ENCODE results near the gene NSG2. TPM values are rescaled to one million over a fixed set of nuclear protein-coding genes. Genes with fewer than 3 reads are reported as not detected.

NSG2 gene
- polyA plus RNA-seq, 1 experiment, result not detected

DNA sequence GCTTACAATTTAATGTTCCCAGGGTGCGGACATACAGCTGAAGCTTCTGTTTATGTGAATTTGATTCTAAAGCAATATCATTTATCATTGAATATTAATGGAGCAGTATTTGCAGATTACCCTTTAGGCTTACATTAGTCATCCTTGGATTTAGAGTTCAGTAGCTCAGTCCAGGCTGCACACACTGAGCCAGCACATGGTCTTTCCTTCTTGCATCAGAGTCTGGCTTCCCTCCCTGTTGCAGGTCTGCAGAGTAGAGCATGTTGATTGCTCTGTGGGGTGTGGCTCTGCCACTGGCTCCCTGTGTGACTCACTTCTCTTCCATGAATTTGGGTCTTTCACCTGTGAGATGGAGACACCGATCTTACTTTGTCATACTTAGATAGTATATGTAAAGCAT is 36.8 kb downstream of the NSG2 start:
- ChIA-PET CTCF (no interaction called here), POLR2A (no interaction called here)

DNA sequence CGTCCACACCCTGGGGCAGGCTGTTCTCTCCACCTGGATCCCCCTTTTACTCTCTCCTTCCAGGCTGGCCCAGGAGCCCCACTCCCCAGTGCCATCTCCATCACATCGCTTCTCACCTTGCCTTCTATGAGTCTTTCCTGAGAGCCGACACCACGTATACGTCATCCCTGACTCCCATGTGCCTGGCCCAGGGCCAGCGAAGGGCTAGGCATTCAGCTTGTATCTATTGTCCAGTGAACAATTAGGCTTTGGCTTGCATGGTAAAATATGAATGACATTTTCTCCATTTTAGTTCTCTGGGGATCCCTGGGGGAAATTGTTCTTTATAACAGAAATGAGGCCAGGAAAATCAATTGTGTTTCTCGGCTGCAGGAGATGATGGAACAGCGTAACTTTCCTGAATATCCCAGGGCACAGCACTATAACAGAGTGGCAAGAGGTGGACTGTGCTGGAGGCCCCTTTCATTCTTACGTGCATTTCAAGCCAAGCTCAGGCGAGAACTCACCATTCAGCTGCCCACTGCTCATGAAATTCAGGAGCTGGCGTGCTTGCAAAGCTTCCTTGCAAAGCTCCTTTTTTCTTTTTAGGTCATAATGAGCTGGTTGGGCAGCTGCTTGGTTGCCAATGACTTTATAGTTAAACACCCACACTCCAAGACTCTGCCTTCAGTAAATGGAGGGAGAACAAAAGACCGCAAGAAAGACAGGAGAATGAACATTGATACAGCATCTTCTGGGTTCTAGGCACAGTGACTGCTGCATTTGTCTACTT is 37.7 kb downstream of the NSG2 start:
- CTCF ChIA-PET, result no interaction called here
- Histone ChIP-seq H3K27ac (ENCODE audit: low read depth, low read length) (no peak overlapping the region), H3K27me3 (ENCODE audit: control insufficient read depth, insufficient read depth, low read length) (no peaks in the 10 kb centered on the region)

More for the DNA sequence above, 36.8 kb downstream of the NSG2 start:
- no peak overlapping the region for H3K27ac ChIP-seq (ENCODE audit: low read depth, low read length)
- no peaks in the 10 kb centered on the region for H3K27me3 ChIP-seq (ENCODE audit: control insufficient read depth, insufficient read depth, low read length)
- no peaks in the 10 kb centered on the region for H3K9me3 ChIP-seq (ENCODE audit: control insufficient read depth, insufficient read depth, low read length)
- DNase-seq (ENCODE audit: low read depth, low spot score), result no peak
- H3K4me3 ChIP-seq (ENCODE audit: low read depth, low read length), result no peak overlapping the region
- TF ChIP-seq, protein P1, sequence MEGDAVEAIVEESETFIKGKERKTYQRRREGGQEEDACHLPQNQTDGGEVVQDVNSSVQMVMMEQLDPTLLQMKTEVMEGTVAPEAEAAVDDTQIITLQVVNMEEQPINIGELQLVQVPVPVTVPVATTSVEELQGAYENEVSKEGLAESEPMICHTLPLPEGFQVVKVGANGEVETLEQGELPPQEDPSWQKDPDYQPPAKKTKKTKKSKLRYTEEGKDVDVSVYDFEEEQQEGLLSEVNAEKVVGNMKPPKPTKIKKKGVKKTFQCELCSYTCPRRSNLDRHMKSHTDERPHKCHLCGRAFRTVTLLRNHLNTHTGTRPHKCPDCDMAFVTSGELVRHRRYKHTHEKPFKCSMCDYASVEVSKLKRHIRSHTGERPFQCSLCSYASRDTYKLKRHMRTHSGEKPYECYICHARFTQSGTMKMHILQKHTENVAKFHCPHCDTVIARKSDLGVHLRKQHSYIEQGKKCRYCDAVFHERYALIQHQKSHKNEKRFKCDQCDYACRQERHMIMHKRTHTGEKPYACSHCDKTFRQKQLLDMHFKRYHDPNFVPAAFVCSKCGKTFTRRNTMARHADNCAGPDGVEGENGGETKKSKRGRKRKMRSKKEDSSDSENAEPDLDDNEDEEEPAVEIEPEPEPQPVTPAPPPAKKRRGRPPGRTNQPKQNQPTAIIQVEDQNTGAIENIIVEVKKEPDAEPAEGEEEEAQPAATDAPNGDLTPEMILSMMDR (IDR thresholded peaks at IDR 0.05; ENCODE audit: low read depth, low read length), result no peak

DNA sequence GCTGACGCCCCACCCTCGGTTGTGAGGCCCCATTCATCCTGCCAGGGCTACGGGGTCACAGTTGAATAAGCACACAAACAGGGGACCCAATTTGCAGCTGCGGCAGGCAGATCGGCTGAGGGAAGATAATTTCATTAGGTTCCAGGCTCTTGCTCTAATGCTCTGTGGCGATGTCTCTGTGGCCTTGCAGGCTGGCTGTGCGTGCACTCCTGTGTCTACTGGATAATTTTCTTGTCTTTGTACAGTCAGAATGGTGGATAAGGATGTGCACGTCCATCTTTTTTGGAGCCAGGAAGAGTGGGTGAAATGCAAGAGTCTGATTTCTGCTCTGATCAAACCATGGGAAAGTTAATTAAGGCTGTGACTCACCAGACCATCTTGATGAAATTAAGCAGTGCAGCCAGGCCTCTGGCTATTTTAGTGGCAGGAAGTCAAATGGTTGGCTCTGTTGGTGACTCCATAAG is 39.2 kb downstream of the NSG2 start:
- ChIA-PET CTCF (no interaction called here), POLR2A (no interaction called here)
- TF ChIP-seq, protein P1 (IDR thresholded peaks at IDR 0.05; ENCODE audit: low read depth, low read length), result no peak
- Histone ChIP-seq H3K9me3 (ENCODE audit: control insufficient read depth, insufficient read depth, low read length) (no peaks in the 10 kb centered on the region), H3K27ac (ENCODE audit: low read depth, low read length) (no peak overlapping the region), H3K27me3 (ENCODE audit: control insufficient read depth, insufficient read depth, low read length) (no peaks in the 10 kb centered on the region), H3K4me3 (ENCODE audit: low read depth, low read length) (no peak overlapping the region)
- no peak for DNase-seq (ENCODE audit: low read depth, low spot score)

More for the DNA sequence above, 37.7 kb downstream of the NSG2 start:
- no peak overlapping the region for H3K4me3 ChIP-seq (ENCODE audit: low read depth, low read length)
- no peak for DNase-seq (ENCODE audit: low read depth, low spot score)
- TF ChIP-seq, protein P1 (IDR thresholded peaks at IDR 0.05; ENCODE audit: low read depth, low read length), result no peak
- POLR2A ChIA-PET, result no interaction called here
- no peaks in the 10 kb centered on the region for H3K9me3 ChIP-seq (ENCODE audit: control insufficient read depth, insufficient read depth, low read length)

- ChIA-PET POLR2A (no interaction called here), CTCF (no interaction called here)
- Histone ChIP-seq H3K4me3 (ENCODE audit: low read depth, low read length) (no peak overlapping the region), H3K27me3 (ENCODE audit: control insufficient read depth, insufficient read depth, low read length) (no peaks in the 10 kb centered on the region), H3K27ac (ENCODE audit: low read depth, low read length) (no peak overlapping the region), H3K9me3 (ENCODE audit: control insufficient read depth, insufficient read depth, low read length) (no peaks in the 10 kb centered on the region; the same call in 1 of the 2 replicates)
- no peak for DNase-seq (ENCODE audit: low read depth, low spot score)
- TF ChIP-seq, protein P1 (IDR thresholded peaks at IDR 0.05; ENCODE audit: low read depth, low read length), result no peak
Observed at GRCh38 chr5:174086751-174087150, 41.2 kb downstream of the NSG2 start.

GRCh38 chr5:174087783-174088182 is 42.3 kb downstream of the NSG2 start:
- H3K9me3 ChIP-seq (ENCODE audit: control insufficient read depth, insufficient read depth, low read length), result no peaks in the 10 kb centered on the region; the same call in 1 of the 2 replicates
- H3K4me3 ChIP-seq (ENCODE audit: low read depth, low read length), result no peak overlapping the region
- TF ChIP-seq, protein P1 (IDR thresholded peaks at IDR 0.05; ENCODE audit: low read depth, low read length), result no peak
- DNase-seq (ENCODE audit: low read depth, low spot score), result no peak
- ChIA-PET CTCF (no interaction called here), POLR2A (no interaction called here)
- H3K27me3 ChIP-seq (ENCODE audit: control insufficient read depth, insufficient read depth, low read length), result peaks cover 2% of the 10 kb centered on the region
- no peak overlapping the region for H3K27ac ChIP-seq (ENCODE audit: low read depth, low read length)

Measured in AG04450 (cell line).